HG03442 (cell line): ENCODE measurements around the gene TMEM217.
A peak's percentile ranks its signal among the peaks of the same experiment; 100 is the strongest.
"Not testable (repeated sequence)": the region's sequence is repeated elsewhere in the genome, so short reads cannot be mapped to it uniquely, and the experiment has no call there.

Source experiments
- ATAC-seq: cut with Tn5 transposase; IDR thresholded peaks from one replicate; pipeline ENCODE4 v1.9.1; 2021; ENCODE audit warnings: mild to moderate bottlenecking, moderate library complexity; ENCODE audit not compliant: unreplicated experiment

TMEM217 gene

DNA sequence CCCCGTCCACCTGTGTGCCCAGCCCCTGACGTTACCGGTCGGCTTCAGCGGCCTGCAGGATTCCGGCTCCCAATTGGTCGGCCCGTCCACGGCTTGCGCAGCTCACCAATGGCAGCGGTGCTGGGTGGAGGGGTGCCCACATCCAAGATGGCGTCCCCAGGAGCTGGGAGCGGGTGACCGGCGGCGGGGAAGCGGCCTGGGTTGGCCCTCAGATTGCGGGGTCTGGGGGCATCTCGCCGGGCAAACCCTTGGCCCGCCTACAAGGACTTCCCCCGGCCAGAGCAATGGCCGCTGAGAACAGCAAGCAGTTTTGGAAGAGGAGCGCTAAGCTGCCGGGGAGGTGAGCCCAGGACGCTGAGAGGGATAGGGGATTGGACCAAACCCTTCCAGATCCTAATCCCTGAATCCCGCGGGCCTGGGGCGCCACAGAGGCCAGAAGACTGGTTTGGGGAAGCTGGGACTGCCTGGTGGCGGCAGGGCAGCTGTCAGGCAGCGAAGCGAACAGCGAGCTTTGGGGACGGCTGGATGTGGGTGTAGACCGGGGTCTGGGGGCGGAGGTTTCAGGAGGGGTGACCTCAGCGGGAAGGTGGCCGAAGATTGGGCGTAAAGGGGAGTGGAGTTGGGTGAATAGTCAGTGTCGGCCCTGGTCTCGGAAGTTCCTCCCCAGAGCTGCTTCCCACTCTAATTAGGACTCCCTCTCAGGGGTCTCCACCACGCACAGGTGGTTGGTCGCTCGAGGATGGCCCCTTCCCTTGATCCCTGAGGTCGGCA, at the start of gene TMEM217, which contains the start of gene TBC1D22B:
TMEM217 (minus strand) TSS at position 511 of the 771 bp plus-strand sequence. CDS start 39,114 bp downstream, outside the sequence.
TBC1D22B (plus strand) TSS at position 139 of the 771 bp plus-strand sequence; CDS start at position 285, 146 bp downstream.
- peak; percentile 98 for ATAC-seq

DNA sequence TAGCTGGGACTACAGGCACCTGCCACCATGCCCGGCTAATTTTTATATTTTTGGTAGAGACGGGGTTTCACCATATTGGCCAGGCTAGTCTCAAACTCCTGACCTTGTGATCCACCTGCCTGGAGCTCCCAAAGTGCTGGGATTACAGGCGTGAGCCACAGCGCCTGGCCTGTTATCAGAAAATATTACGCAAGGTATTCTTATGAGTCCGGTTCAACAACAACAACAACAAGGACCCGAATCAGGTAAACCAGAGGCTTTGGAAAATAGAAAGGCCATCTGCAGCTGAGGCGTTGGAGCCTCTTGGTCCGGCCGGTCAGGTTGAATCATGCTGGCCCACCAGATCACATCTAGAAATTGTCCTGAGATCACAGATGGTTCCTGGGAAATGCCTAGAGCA, 49.5 kb upstream of the TMEM217 start:
- not testable (repeated sequence) for ATAC-seq

DNA sequence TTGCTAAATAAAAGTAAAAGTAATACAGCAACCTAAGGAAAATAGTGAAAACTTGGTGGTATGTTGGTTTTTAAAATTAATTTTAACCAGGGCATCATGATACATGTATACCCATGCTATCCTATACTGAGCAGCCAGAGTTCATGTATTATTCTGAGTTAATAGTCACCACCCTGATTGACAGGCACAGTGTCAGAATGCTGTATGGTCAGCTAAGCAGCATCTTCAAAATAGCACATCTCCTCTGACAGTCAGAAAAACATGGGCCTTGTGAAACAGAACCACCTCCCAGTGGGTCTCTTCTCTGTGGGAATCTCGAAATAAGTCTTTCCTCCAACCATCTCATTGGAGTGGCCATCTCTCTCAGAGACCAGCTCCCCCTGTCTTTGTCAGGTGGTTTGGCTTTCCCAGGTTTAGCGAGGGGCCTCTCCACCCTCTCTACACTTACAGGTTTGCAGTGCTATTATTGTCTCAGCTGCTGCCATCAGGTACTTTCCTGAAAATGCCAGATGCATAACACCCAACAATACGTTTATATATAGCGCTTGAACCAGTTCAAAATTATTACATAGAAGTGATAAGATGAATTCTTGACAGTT, 48.8 kb upstream of the TMEM217 start:
- no peak for ATAC-seq

DNA sequence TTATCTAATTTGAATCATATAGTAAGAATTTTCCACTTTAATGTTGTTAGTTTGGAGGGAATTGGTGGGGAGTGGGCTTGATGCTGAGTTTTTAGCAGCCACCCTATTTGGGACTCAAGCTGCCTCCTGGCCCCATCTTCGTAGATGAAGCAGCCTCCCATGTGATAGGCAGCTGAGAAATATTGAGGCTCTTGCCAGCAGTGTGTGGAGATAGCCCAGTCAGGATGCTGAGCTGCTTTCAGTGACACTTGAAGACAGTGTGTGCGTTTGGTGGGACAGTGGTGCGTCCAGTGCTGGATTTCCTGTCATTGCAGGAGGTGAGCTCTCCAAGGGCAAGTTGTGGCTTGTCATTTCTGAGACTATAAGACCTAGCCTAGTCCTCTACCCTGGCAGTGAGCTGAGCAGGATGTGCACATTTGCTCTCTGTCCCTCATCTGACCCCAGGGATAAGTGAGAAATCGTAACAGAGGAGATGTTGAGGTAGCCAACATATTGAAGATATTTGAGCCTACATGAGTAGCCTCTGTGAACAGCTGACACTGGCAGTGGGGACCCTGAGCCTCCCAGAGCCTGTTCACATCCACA, 48.0 kb upstream of the TMEM217 start:
- no peak for ATAC-seq

DNA sequence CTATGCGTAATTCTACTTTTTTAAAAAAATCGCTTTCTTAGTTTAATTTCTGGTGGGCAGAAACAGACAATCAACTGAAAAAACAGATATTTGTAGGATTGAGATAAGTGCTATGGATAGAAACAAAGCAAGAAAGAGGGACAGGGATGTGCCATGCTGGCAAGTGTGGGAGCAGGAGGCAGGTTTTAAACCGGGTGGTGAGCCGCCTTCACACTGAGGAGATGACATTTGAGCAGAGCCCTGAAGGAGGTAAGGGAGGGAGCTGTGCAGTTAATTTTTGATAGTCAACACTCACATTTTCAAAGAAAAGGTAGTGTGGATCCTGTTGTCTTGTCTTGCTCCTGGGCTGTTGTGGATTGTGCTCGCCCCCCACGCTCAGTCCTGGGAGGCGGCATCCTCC, 46.8 kb upstream of the TMEM217 start:
- no peak for ATAC-seq

DNA sequence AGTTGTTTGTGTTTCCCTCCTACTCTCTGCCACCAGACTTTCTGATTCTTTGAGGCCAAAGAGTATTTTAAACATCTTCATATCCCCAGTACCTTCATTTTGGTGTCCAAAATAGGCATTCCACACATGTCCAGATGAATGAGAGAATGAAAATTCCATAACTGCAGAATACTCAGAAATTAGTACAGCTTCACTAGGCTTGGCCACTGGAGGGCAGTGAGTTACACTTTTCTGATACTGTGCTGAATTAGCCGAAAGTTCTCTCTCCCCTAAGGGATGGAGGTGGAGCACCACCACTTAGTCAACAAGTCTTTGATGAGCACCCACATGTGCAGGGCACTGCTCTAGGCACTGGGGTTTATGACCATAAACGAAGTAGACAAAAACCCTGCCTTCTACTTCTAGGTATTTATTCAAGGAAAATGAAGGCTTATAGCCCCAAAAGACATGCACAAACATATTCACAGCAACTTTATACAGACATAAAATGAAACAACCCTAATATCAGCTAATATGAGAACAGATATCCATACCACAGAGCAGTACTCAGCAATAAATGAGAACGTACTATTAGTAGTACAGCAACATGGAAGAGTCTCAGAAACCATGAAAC, 46.1 kb upstream of the TMEM217 start:
- ATAC-seq, result no peak

DNA sequence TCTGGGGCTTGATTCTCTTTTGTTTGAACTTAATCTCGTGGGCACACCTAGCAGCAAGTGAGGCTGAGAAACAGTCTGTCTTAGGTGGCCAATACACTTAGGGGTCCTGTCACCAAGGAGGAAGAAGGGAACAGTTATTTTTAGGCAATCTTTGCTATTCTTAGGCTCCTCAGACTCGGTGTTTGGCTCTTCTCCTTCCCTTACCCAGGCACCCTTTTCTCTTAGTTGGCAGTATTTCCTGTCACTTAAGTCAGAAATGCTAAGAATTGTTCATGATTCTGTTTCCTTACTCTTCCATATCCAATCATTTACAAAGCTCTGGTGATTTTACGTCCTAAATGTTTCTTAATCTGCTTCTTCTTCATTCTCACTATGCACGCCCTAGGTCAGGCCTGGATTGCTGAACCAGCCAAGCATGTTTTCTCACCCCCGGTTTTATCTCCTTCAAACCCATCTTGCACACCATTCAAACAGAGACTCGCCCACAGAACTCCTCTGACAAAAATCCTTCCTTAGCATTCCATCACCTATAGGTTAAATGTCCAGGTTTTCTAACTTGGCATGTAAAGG, 45.2 kb upstream of the TMEM217 start:
- ATAC-seq, result no peak

DNA sequence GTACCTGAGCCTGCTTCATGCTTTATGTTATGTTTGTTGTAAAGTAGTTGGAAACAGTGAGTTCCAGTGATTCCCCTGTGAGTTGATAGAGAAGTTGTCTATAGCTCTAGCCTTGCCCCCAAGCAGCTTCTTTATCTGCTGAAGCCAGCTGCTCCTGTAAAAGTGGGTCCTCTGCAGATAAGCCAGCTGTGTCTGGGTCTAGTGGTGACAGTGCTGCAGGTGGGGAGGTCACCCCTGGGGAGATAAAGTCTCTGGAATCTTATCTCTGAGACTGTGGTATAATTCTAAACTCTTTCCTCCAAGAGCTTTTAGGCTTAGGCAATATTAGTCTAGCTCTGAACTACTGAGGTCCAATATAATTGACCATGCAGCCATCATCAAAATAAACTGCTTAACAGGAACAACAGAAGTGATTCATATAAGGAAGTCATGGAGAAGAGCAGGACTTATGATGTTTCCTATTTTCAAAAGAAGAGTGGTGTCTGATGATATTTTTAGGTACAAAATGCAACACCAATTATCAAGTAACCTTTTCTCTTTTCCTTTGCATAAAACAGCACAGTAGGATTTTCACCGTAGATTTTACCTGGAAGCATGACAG, 44.2 kb upstream of the TMEM217 start:
- no peak for ATAC-seq

DNA sequence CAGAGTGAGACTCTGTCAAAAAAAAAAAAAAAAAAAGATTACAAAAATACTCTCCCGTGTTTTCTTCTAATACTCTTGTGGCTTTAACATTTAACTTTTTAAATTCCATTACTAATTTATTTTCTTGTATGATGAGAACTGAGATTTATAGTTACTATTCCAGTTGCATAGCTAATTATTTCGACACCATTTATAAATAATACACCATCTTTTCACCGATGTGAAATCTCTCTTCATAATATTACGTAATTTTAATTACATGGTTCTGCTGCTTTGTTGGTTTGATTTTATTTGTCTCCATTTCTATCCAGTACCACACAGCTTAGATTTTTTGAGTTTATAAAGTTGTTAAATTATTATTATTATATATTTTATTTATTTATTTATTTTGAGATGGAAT, 42.0 kb upstream of the TMEM217 start:
- no peak for ATAC-seq

DNA sequence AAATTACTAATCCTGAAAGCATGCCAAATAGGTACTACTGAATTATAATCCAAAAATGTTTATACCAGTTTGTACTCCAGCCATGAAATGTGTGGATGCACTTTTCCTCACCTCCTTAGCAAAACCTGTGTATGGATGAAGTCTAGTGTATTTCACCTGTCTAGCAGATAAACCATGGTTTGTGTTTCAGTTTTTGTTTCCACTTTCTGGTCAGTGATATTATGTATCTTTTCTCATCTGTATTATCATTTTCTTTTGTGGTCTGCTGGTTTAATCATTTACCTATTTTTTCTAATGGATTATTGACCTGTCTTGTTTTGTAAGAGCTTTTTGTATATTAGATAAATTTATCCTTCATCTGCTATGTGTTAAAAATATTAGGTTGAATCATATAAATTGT, 41.0 kb upstream of the TMEM217 start:
- no peak for ATAC-seq

DNA sequence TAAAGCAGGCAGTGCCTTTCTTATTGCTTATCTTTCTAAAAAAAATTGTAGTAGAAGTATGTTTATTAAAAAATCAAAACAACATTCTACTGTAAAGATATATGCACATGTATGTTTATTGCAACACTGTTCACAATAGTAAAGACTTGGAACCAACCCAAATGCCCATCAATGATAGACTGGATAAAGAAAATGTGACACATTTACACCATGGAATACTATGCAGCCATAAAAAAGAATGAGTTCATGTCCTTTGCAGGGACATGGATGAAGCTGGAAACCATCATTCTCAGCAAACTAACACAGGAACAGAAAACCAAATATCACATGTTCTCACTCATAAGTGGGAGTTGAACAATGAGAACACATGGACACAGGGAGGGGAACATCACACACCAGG, 39.7 kb upstream of the TMEM217 start:
- ATAC-seq, result not testable (repeated sequence)

DNA sequence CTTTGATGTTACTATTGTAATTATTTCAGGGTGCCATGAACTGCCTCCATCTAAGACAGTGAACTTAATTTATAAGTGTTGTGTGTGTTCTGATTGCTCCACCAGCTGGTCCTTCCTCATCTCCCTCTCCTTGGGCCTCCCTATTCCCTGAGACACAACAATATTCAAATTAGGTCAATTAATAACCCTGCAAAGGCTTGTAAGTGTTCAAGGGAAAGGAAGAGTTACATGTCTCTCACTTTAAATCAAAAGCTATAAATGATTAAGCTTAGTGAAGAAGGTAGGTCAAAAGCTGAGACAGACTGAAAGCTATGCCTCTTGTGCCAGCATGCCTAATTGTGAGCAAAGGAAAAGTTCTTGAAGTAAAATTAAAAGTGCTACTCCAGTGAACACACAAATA, 35.5 kb upstream of the TMEM217 start:
- ATAC-seq, result no peak

DNA sequence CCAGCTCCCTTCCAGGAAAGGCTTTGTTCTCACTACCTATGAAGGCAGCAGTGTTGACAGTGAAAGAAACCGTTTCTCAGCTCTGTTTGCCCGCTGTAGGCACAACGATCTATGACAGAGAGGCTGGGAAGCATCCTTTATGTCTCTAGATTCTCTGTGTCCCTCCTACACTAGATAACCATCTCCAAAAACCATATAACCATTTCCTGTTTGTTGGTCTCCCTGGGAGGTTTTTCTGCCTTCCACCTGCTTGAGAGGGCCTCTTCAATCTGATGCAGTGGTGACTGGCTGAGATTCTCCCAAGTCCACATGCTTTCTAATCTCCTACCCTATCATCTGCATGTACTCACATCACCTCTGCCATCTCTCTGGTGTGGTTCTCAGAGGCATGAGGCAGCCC, 32.0 kb upstream of the TMEM217 start:
- no peak for ATAC-seq

DNA sequence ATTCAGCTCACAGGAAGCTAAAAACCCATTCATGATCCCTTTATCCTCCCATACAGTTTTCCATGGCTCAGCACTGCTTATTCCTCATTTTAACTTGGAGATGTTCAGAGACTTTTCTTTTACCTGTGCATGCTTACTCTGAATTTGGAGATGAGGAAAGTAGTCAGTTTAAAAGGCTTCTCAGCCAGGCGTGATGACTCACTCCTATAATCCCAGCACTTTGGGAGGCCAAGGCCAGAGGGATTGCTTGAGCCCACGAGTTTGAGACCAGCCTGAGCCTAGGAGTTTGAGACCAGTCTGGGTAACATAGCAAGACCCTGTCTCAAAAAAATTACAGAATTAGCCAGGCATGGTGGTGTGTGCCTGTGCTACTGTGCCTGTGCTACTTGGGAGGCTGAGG, 30.3 kb upstream of the TMEM217 start:
- no peak for ATAC-seq

DNA sequence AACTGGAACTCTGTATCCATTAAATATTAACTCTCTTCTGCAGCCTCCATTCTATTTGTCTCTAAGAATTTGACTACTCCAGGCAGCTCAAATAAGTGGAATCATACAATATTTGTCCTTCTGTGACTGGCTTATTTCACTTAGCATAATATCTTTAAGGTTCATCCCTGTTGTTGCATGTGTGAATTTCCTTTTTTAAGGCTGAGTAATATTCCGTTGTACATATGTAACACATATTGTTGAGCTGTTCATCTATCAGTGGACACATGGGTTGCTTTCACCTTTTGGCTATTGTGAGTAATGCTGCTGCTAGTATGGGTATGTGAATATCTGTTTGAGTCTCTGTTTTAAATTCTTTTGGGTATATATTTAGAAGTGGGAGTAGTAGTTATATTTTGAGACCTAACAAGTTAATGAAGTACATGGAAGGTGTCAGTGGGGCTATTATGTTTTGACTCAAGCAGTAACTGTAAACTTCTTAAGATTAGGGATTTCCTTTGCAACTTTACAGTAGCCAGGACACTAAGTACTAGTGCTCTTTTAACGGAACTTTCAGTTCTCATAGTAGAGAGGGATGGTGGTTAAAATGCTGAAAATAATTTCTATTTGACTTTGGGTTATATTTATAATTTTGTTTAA, 29.7 kb upstream of the TMEM217 start:
- ATAC-seq, result no peak

DNA sequence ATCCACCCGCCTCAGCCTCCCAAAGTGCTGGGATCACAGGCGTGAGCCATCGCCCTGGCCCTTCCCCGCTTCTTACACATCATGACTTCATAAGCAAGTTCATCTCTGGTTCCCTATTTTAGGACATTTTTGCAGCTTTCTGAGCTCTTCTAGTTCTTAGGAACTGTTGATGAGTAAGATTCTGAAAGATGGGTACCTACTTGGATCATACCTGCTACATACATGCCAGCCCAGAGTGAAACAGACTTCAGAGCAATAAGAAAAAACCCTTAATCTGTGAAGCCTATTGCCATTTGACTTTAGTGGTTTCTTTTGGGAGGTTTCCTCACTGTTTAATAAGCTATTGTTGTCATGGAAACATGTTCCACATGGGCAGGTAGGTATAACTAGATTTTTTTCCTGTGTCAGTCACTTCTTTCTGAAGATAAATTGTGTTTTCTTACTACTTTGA, 27.9 kb upstream of the TMEM217 start:
- no peak for ATAC-seq

DNA sequence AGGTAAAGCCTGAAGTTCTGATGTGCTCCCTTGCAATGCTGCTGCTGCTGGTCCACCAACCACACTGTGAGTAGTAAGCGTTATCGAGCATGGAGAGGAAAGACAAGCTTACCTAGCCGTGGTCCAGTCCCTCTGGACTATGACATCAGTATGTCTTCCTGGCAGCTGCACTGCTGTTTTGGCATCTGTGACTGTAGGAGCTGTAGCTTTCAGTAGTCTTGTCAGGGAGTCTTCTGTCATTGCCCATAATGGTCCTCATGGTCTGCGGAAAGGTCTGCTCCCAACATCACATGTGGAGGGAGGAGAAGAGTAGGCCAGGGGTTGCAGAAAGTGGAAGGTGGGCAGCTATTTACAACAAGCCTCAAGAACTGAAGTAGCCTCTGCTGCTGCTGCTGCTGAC, 26.8 kb upstream of the TMEM217 start:
- no peak for ATAC-seq

DNA sequence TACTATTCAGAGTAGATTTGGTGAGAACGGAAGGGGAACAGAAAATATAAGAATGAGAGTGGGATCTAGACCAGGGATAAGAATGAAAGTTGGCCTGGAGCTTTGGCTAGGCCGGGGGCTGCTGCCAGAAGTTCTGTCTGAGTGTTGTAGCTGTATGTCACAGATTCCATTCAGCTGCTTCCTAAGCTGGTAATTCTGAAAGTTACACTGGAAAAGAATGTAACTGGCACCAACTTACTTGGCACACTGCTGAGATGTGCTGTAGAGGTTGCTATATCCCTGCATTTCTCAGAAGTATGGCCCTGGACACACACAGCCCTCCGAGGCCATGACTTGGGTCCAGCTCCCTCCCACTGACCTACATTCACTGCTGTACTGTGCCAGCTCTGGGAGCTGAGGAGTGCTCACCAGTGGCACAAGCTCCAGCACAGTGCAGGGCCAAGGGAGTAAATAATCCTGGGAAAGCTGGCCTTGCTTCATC, 25.8 kb upstream of the TMEM217 start:
- ATAC-seq, result no peak

DNA sequence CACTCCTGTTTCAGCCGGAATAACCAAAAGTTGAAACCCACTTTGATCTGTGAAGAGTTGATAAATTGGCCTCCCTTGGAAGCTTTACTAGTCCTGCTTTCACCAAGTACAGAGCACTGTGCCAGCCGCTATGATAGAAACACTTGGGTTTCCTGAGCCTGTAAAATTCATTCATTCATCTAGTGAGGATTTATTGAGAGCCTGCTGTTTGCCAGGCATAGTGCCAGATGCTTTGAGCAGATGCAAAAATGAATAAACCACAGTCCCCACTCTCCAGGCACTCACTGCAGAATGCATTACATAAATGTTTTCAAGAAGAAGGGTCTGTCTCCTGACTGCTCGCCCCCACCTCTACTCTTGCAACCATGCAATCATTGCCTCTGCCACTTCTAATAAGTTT, 25.3 kb upstream of the TMEM217 start:
- no peak for ATAC-seq

DNA sequence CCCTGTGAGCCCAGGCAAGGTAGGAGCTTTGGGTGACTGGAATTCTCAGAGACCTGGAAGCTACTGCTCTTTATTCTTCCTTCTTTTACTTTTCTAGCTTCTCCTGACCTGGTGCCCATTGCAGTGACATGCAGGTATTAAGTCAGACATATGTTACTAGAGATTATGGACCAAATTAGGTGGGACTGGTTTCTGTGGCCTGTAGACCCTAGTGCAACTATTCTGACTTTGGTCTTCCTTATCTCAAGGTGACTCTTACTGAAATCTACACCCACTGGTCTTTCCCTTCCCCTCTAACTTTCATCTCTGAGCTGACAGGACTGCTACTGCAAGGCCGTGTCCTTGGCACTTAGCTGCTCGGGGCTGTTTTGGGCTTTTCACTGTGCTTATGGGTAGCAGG, 24.4 kb upstream of the TMEM217 start:
- no peak for ATAC-seq
